ENCODE data around the gene KRTAP9-3.
"Not testable (repeated sequence)": the region's sequence is repeated elsewhere in the genome, so short reads cannot be mapped to it uniquely, and the experiment has no call there.

KRTAP9-3 gene, protein sequence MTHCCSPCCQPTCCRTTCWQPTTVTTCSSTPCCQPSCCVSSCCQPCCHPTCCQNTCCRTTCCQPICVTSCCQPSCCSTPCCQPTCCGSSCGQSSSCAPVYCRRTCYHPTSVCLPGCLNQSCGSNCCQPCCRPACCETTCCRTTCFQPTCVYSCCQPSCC

GRCh38 chr17:41232399-41233105 lies at the start of gene KRTAP9-3:
TSS of gene KRTAP9-3 (plus strand) at chr17:41232449. CDS start at chr17:41232502, 53 bp downstream.
- DNase-seq (ENCODE audit: low spot score), result not testable (repeated sequence)

GRCh38 chr17:41184480-41184961 lies 47.7 kb upstream of the KRTAP9-3 start, which contains the start of gene KRTAP4-1:
TSS of gene KRTAP4-1 (minus strand) at chr17:41184911. CDS start at chr17:41184854, 57 bp downstream.
- no peak for DNase-seq (ENCODE audit: low spot score)

DNA sequence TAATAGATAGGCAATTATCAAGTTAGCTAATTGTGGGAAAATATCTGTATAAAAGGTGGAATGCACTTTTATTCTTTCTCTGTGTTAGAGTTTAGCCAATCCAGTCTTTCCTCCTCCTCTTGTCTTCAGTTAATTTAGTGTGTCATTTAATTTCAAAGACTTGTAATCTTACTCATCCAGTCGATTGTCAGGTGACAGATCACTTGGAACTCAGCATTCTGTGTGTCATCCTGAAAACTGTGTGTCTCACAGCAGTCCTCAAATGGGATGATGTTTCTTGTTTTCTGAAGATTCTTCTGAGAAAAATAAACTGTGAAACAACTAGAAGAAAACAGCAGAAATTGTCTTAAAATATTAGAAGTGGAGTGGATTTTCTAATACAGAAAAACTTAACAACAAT lies 47.2 kb upstream of the KRTAP9-3 start:
- no peak for DNase-seq (ENCODE audit: low spot score)

DNA sequence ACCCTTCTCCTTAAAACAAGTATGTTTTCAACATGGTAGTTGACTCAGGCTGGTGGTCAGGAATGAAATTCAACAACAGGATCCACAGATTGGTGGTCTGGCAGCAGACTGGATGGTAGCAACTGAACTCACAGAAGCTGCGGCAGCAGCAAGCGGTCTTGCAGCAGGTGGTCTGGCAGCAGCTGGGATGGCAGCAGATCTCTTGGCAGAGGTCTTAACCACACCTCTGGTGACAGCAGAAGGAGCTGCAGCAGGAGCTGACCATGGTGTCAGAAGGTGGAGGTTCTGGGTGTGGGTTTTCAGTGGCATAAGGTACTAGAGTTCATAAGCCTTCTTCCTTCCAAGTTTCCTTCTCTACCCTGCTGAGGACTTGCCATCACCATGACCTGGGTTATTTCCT lies 45.4 kb upstream of the KRTAP9-3 start:
- no peak for DNase-seq (ENCODE audit: low spot score)

DNA sequence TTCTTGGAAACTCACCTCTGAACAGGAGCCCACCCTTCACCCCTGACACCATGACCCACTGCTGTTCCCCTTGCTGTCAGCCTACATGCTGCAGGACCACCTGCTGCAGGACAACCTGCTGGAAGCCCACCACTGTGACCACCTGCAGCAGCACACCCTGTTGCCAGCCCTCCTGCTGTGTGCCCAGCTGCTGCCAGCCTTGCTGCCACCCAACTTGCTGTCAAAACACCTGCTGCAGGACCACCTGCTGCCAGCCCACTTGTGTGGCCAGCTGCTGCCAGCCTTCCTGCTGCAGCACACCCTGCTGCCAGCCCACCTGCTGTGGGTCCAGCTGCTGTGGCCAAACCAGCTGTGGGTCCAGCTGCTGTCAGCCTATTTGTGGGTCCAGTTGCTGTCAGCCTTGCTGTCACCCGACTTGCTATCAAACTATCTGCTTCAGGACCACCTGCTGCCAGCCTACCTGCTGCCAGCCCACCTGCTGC lies 42.4 kb upstream of the KRTAP9-3 start, which contains the start of gene KRTAP9-1:
Gene KRTAP9-1 (plus strand): TSS at position 51 of the 482 bp plus-strand sequence. CDS start 0 bp downstream, at position 51.
- not testable (repeated sequence) for DNase-seq (ENCODE audit: low spot score)

- no peak for DNase-seq (ENCODE audit: low spot score)
These were observed 41.9 kb upstream of the KRTAP9-3 start for GRCh38 chr17:41190328-41190727.

- no peak for DNase-seq (ENCODE audit: low spot score)
These were observed 36.2 kb upstream of the KRTAP9-3 start for GRCh38 chr17:41196068-41196467.

DNA sequence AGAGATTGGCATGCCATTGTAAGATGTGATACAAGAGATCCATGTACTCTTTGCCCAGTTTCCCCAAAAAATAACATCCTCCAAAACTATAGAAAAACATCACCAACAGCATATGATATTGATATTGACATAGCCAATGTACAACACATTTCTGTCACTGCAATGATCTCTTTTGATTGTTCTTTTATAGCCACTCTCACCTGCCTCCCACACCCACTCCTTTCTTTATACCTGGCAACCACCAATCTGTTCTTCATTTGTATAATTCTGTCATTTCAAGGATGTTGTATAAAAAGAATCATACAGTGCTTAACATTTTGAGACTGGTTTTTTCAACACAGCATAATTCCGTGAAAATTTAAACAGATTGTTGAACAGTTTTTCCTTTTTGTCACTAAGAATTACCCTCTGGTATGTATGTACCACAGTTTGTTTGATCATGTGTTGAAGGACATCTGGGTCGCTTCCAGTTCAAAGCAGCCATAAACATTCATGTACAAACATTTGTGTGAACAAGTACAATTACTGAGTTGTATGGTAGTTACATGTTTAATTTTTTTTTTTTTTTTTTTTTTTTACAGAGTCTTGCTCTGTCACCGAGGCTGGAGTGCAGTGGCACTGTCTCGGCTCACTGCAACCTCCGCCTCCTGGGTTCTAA lies 32.7 kb upstream of the KRTAP9-3 start:
- no peak for DNase-seq (ENCODE audit: low spot score)

GRCh38 chr17:41211845-41212466 lies 20.3 kb upstream of the KRTAP9-3 start:
- no peak for DNase-seq (ENCODE audit: low spot score)

- no peak for DNase-seq (ENCODE audit: low spot score)
These were observed 19.6 kb upstream of the KRTAP9-3 start for GRCh38 chr17:41212524-41213169.

- no peak for DNase-seq (ENCODE audit: low spot score)
These were observed 16.6 kb upstream of the KRTAP9-3 start for GRCh38 chr17:41215681-41216080.

DNA sequence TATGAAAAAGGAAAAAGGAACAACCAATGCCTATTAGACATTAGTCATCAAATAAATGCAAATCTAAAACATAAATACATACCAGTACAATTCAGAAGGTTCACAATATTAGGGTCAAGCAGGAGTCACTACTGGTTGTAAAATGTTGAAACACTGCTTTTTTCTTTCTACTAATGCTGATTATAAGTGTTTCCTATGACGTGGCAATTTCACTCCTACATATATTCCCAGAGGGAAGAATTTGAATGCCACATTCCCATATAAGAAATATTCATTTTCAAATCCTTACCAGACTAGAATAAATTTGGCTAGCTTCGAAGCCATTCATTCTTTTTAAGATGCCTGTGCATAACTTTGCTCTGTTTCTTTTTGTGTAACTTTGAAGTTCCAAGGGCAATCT lies 8.4 kb upstream of the KRTAP9-3 start:
- no peak for DNase-seq (ENCODE audit: low spot score)

DNA sequence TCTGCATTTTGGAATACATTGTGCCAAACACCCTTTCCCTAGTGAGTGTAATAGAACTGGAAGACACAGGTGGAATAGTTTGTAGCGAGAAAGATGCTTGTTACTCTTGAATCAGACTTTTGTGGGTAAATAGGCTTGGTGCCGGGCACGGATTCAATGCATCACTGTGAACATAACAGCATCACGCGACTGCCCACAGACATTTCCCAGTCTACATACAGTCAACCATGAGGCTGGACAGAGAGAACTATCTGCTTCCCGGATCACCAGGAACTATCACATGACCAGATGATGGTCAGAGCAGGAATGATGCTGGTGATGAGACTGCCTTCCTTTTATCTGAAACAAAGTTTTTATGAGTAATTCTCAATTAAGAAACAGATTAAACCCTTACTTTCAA lies 6.2 kb upstream of the KRTAP9-3 start:
- no peak for DNase-seq (ENCODE audit: low spot score)

- not testable (repeated sequence) for DNase-seq (ENCODE audit: low spot score)
These were observed 5.6 kb upstream of the KRTAP9-3 start, which contains the start of gene KRTAP9-2 for GRCh38 chr17:41226598-41227095. TSS of gene KRTAP9-2 (plus strand) at chr17:41226648. CDS start at chr17:41226655, 7 bp downstream.

DNA sequence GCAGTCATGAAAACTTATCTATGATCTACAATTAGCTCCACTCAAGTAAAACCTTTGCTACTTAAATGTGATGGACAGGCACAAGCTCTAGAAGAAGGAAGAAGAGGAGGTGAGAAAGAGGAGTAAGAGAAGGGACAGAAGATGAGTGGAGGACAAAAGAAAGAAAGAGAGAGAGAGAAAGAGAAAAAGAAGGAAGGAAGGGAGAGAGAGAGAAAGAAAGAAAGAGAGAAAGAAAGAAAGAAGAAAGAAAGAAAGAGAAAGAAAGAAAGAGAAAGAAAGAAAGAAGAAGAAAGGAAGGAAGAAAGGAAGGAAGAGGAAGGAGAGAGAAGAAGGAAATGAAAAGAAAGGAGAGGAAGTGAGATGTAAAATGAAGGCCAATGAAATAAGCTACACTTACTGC lies 2.2 kb upstream of the KRTAP9-3 start:
- no peak for DNase-seq (ENCODE audit: low spot score)

DNA sequence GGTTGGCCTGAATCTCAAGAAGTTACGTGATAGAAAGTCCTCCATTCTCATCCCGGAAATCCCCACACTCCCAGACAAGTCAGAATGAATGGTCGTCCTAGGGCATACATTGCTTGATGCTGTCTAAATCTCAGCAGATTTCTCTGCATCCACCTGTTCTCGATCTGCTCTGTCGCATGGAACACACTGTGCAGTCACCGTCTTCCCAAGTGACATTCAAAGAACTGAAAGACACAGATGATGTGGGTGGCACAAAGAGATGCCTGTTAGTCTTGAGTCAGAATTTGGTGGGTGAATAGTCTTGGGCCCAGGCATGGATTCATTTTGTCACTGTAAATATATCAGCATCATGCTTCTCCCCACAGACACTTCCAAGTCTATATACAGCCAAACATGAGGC lies 518 bp upstream of the KRTAP9-3 start:
- no peak for DNase-seq (ENCODE audit: low spot score)

DNA sequence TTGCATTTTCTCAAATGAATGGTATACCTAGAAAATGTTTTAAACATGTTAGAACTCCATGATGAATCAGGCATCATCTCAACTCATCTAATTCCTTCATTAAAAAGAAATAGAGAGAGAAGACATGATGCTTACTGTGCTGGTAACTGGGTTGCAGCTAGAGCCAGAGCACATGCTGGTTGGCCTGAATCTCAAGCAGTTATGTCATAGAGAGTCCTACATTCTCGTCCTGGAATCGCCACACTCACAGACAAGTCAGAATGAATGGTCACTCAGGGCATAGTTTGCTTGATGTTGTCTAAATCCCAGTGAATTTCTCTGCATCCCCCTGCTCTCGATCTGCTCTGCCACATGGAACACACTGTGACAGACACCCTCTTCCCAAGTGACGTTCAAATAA lies 4.9 kb downstream of the KRTAP9-3 start:
- DNase-seq (ENCODE audit: low spot score), result not testable (repeated sequence)

GRCh38 chr17:41237949-41238437 lies 5.7 kb downstream of the KRTAP9-3 start, which contains the start of gene KRTAP9-8:
TSS of gene KRTAP9-8 (plus strand) at chr17:41237999. CDS start at chr17:41238052, 53 bp downstream.
- DNase-seq (ENCODE audit: low spot score), result not testable (repeated sequence)

DNA sequence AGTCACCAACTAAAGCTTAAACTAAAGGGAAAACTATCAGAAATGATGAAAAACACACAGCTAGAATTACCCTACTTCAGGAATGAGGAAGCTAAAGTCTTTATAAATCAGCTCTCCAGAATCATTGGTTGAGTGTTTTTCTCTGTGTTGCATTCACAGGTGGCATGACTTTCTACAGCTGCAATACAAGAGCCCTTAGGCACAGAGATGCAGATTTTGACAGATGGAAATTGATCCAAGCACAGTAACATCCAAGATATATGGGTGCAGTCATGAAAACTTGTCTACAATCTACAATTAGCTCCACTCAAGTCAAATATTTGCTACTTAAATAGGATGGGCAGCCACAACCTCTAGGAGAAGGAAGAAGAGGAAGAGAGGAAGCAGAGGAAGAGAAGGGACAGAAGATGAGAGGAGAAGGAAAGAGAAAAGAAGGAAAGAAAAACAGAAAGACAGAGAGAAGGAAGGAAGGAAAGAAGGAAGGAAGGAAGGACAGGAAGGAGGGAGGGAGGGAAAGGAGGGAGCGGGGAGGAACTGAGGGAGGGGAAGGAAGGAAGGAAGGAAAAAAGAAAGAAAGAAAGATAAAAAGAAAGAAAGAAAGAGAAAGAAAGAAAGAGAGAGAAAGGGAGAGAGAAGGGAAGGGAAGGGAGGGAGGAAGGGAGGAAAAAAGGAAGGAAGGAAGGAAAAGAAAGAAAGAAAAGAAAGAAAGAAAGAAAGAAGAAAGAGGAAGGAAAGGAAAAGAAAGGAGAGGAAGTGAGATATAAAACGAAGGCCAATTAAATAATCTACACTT lies 14.9 kb downstream of the KRTAP9-3 start:
- not testable (repeated sequence) for DNase-seq (ENCODE audit: low spot score)

GRCh38 chr17:41249637-41250240 lies 17.5 kb downstream of the KRTAP9-3 start, which contains the start of gene KRTAP9-4:
TSS of gene KRTAP9-4 (plus strand) at chr17:41249687. CDS start at chr17:41249721, 34 bp downstream.
- not testable (repeated sequence) for DNase-seq (ENCODE audit: low spot score)
